GM12878 (cell line): Measurements from ENCODE around the gene BDP1. TPM values are rescaled to one million over a fixed set of nuclear protein-coding genes. Genes with fewer than 3 reads are reported as not detected.
"Not testable (repeated sequence)": the region's sequence is repeated elsewhere in the genome, so short reads cannot be mapped to it uniquely, and the experiment has no call there.

ENCODE experiments used
- ATAC-seq: fragments of 200-7000 bp; cut with Tn5 transposase; 3 replicates; pipeline ENCODE4 v1.9.1; 2020; ENCODE audit warnings: mild to moderate bottlenecking, moderate library complexity
- BruUV-seq: library from RNA; stranded (reverse); fragments of 400-500 nt; replicated peaks from 2 replicates; lab custom pipeline; 2021; lab: Mats Ljungman, UMichigan
- CTCF ChIA-PET: fragments of 300-600 bp; sonication (Branson Sonifier 250); formaldehyde crosslinking; extraction: SDS; loops from one replicate; lab custom pipeline; 2021; ENCODE audit warnings: inconsistent platforms; lab: Yijun Ruan, JAX
- POLR2A ChIA-PET: fragments of 350-600 bp; formaldehyde crosslinking; extraction: SDS; loops from one replicate; lab custom pipeline; 2021; ENCODE audit warnings: inconsistent platforms; lab: Charles Lee
- RAD21 ChIA-PET: fragments of 300-600 bp; sonication (Branson Sonifier 250); formaldehyde crosslinking; loops from one replicate; lab custom pipeline; 2023; ENCODE audit warnings: antibody characterized with exemption; ENCODE audit not compliant: unreplicated experiment; lab: Charles Lee
- SMC1A ChIA-PET: fragments of 300-600 bp; sonication (Branson Sonifier 250); formaldehyde crosslinking; loops from one replicate; lab custom pipeline; 2023; ENCODE audit not compliant: unreplicated experiment, uncharacterized antibody; lab: Charles Lee
- DNase-seq: peaks from one replicate; pipeline ENCODE4 v3.0.0-alpha.2; 2011; ENCODE audit warnings: low read depth, low spot score
- FAIRE-seq: peaks from 3 replicates; lab custom pipeline; 2011; peaks lifted over from hg19 to GRCh38; lab: Jason Lieb, UNC
- H2AFZ ChIP-seq: 2 replicates; pipeline ENCODE4 v1.6.0; 2011; ENCODE audit warnings: low read depth, low read length, control low read depth; ENCODE audit not compliant: control insufficient read depth
- H3K27ac ChIP-seq: 2 replicates; pipeline ENCODE4 v1.5.1; 2011; ENCODE audit warnings: control low read depth; ENCODE audit not compliant: control insufficient read depth, insufficient read depth
- H3K27me3 ChIP-seq, 2 experiments: replicated peaks in 1 of 2; 2 replicates each; pipeline versions ENCODE4 v1.6.0 to v1.6.1; 2011; ENCODE audit warnings: low read length in 1 of 2; ENCODE audit not compliant: control insufficient read depth in 2 of 2, insufficient read depth in 2 of 2
- H3K36me3 ChIP-seq, 2 experiments: 2 replicates each; pipeline ENCODE4 v1.5.1; 2011; ENCODE audit warnings: low read length in 1 of 2; ENCODE audit not compliant: control insufficient read depth in 2 of 2, insufficient read depth in 2 of 2
- H3K4me1 ChIP-seq: 2 replicates; pipeline ENCODE4 v1.6.1; 2011; ENCODE audit warnings: mild to moderate bottlenecking, low read length, moderate library complexity, mixed read lengths; ENCODE audit not compliant: control insufficient read depth, insufficient read depth
- H3K4me2 ChIP-seq: 2 replicates; pipeline ENCODE4 v1.6.0; 2011; ENCODE audit warnings: control low read depth; ENCODE audit not compliant: control insufficient read depth, insufficient read depth
- H3K4me3 ChIP-seq: fragments of 200-600 bp; sonication (generic); 2 replicates; pipeline ENCODE4 v1.5.1; 2016
- H3K79me2 ChIP-seq: 2 replicates; pipeline ENCODE4 v1.6.0; 2011; ENCODE audit warnings: low read length; ENCODE audit not compliant: control insufficient read depth, insufficient read depth
- H3K9ac ChIP-seq: 2 replicates; pipeline ENCODE4 v1.8.0; 2011; ENCODE audit warnings: low read length, control low read depth, mixed read lengths; ENCODE audit not compliant: control insufficient read depth, insufficient read depth
- H3K9me3 ChIP-seq: replicated peaks from 3 replicates; pipeline ENCODE4 v1.5.1; 2011; ENCODE audit warnings: mild to moderate bottlenecking, low read length; ENCODE audit not compliant: control insufficient read depth, insufficient read depth
- H4K20me1 ChIP-seq: 2 replicates; pipeline ENCODE4 v1.6.0; 2011; ENCODE audit not compliant: control insufficient read depth, insufficient read depth
- BMI1 ChIP-seq: fragments of 450-650 bp; IDR thresholded peaks from 2 replicates; pipeline ENCODE4 v1.6.1; 2016; ENCODE audit warnings: mild to moderate bottlenecking, moderate library complexity, borderline replicate concordance
- RAD21 ChIP-seq: IDR thresholded peaks from 2 replicates; pipeline ENCODE4 v1.6.1; 2011; ENCODE audit warnings: mild to moderate bottlenecking, low read depth, low read length, moderate library complexity; ENCODE audit not compliant: insufficient read depth
- WGBS: methylation state at CpG from one replicate; pipeline ENCODE4 v1.1.6; 2016; ENCODE audit warnings: low lambda C conversion rate; ENCODE audit not compliant: insufficient replicate concordance, insufficient coverage; ENCODE audit errors: missing lambda C conversion rate; 5-methylcytosine and 5-hydroxymethylcytosine counted together
- in situ Hi-C: fragments of 300-500 bp; cut with MboI; formaldehyde crosslinking; loops from 9 replicates; pipeline ENCODE4 v1.14.3; 2018; ENCODE audit warnings: mixed read lengths
- intact Hi-C: fragments of 100-400 bp; cut with micrococcal nuclease; formaldehyde crosslinking; loops from one replicate; pipeline ENCODE4 v1.14.2; 2022; ENCODE audit not compliant: unreplicated experiment
- polyA plus RNA-seq, 11 experiments: library from polyadenylated mRNA; depleted of rRNA in 4 of 11; unstranded in 6 of 11; stranded (reverse) in 5 of 11; fragments of >200 nt; fragmentation: Nextera tagmentation in 4 of 11; fragmentation: Illumina TruSeq in 1 of 11; extraction: Ambion mirVana in 4 of 11; extraction: Trizol in 1 of 11; gene quantifications; 1 replicate in 1 of 11; 2 replicates in 10 of 11; pipeline versions ENCODE4 v1.2.1 to v1.2.3, GENCODE V29; 2011 to 2016; ENCODE audit warnings: inconsistent platforms in 2 of 11, missing spikeins in 2 of 11, low read depth in 1 of 11
- total RNA-seq, 4 experiments: library from RNA; depleted of rRNA in 3 of 4; stranded (reverse); fragments of >200 nt in 3 of 4; fragmentation: Illumina TruSeq in 1 of 4; extraction: Trizol in 1 of 4; gene quantifications; 2 replicates each; pipeline versions ENCODE4 v1.2.1 to v1.2.3, GENCODE V29; 2013 to 2021
- TF ChIP-seq, protein P1 (sequence below), 3 experiments: IDR thresholded peaks in 2 of 3; conservative IDR thresholded peaks in 1 of 3; 2 replicates each; pipeline ENCODE4 v1.5.1; 2011; ENCODE audit warnings: low read depth in 3 of 3, low read length in 3 of 3, mild to moderate bottlenecking in 3 of 3, control low read depth in 2 of 3, moderate library complexity in 2 of 3, inconsistent platforms in 1 of 3, mixed read lengths in 1 of 3; ENCODE audit not compliant: control insufficient read depth in 2 of 3, insufficient read depth in 1 of 3; ENCODE audit errors: extremely low read depth in 1 of 3

BDP1 gene
- total and polyA plus RNA-seq, 10 of the 15 experiments (the other 5 are each of a cell fraction or from before 2014, with no cell fraction given): 6.1 to 31.1 (median 17.7) TPM

DNA sequence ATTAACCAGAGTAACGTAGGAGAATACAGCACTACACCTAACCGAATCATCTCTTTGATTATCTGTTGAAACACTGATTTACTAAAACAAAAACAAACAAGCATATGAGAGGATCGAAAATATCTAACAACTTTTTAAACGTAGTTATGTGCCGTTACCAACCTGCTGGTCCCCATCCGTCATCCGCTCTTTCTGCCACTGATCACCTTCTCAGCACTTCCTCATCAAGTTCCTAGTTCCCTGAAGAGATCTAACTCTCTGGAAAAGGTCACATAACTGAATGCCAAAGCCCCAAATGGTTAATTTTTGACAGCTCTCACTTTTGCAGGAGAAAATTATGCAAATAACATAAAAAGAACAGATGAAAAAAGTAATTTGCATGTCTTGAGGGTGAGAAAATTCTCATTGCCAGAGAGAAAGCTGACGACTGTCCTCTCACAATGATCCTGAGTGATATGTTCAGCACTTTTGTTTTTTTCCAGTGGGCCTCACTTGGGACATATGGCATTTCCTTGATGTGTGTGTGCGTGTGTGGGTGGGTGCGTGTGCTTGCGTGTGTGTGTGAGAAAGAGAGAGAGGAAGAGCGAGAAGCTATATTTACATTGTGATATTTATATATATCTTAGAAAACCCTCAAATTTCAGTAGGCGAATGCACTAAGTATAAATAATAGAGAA lies 8.8 kb upstream of the BDP1 start:
- in situ Hi-C loops, intact Hi-C loops, H3K27me3 ChIP-seq, POLR2A ChIA-PET, DNase-seq, H3K4me2 ChIP-seq, RAD21 ChIA-PET, CTCF ChIA-PET, H3K9me3 ChIP-seq, H3K79me2 ChIP-seq, H3K4me1 ChIP-seq, FAIRE-seq, BruUV-seq, H3K4me3 ChIP-seq, SMC1A ChIA-PET, H4K20me1 ChIP-seq, H2AFZ ChIP-seq, H3K9ac ChIP-seq, H3K36me3 ChIP-seq, H3K27ac ChIP-seq: not testable (repeated sequence)
- TF ChIP-seq BMI1: peak; percentile 9; the same call in 1 of the 2 replicates
- ATAC-seq: peak; percentile 41
- WGBS: 41% methylated on average over 8 of the region's 13 CpGs

DNA sequence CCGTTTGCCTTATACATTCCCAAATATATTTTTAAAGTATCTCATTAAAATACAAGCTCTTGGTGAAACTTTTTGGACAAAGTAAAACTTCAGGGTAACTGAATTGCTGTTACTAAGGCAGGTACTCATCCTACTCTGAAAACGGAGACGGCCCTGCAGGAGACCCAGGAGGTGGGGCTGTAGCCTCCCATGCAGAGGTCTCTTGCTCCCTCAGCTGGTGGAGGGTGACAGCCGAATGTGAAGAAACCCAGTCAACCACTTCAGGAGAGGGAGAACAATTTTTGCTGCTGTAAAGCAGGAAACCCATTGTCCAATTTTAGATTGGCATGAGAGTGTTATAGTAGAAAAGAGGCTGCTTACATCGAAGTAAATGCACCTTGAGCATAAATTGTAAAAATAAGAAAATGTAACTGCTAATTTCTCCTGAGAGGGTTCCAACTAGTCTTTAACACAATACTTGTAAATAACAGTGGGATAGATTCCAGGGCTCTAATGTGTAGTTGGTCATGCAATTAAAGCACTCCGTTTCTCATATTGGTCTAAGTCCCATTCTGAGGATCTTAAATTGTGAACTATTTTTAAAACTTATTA lies 8.1 kb upstream of the BDP1 start:
- FAIRE-seq (peak; percentile 7), ATAC-seq (peak; percentile 99)
- WGBS: 2% methylated on average over 4 of the region's 6 CpGs
- POLR2A ChIA-PET, SMC1A ChIA-PET, H3K27ac ChIP-seq, H4K20me1 ChIP-seq, BruUV-seq, H3K9ac ChIP-seq, in situ Hi-C loops, CTCF ChIA-PET, H3K79me2 ChIP-seq, intact Hi-C loops, H3K36me3 ChIP-seq, H2AFZ ChIP-seq, H3K27me3 ChIP-seq, H3K4me2 ChIP-seq, H3K4me3 ChIP-seq, DNase-seq, H3K9me3 ChIP-seq, H3K4me1 ChIP-seq, RAD21 ChIA-PET: not testable (repeated sequence)
- TF ChIP-seq, protein P1, sequence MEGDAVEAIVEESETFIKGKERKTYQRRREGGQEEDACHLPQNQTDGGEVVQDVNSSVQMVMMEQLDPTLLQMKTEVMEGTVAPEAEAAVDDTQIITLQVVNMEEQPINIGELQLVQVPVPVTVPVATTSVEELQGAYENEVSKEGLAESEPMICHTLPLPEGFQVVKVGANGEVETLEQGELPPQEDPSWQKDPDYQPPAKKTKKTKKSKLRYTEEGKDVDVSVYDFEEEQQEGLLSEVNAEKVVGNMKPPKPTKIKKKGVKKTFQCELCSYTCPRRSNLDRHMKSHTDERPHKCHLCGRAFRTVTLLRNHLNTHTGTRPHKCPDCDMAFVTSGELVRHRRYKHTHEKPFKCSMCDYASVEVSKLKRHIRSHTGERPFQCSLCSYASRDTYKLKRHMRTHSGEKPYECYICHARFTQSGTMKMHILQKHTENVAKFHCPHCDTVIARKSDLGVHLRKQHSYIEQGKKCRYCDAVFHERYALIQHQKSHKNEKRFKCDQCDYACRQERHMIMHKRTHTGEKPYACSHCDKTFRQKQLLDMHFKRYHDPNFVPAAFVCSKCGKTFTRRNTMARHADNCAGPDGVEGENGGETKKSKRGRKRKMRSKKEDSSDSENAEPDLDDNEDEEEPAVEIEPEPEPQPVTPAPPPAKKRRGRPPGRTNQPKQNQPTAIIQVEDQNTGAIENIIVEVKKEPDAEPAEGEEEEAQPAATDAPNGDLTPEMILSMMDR (IDR thresholded peaks at IDR 0.05 in 2 of 3, conservative IDR thresholded peaks at IDR 0.05 in 1 of 3; ENCODE audit: control insufficient read depth in 2 of 3, extremely low read depth in 1 of 3, insufficient read depth in 1 of 3, low read depth in 3 of 3, low read length in 3 of 3): peak; percentile 28 to 39 (median 30); a peak in 4 of 6 replicates
- TF ChIP-seq RAD21: peak; percentile 51
